ENCODE data around the gene ADAM12. TPM values are rescaled to one million over a fixed set of nuclear protein-coding genes. Genes with fewer than 3 reads are reported as not detected.

Gene ADAM12
- polyA plus RNA-seq, 1 donor from 2014 or later: 0.09 TPM

- Histone ChIP-seq H3K9me2 (ENCODE audit: insufficient read depth, low read length) (no peaks in the 10 kb centered on the region), H3K27ac (ENCODE audit: low read length) (no peak overlapping the region), H3K4me2 (ENCODE audit: low read length) (no peak overlapping the region), H3K9ac (ENCODE audit: low read length) (no peak overlapping the region), H3F3A (ENCODE audit: insufficient read depth, low read length, poor library complexity, severe bottlenecking) (no peaks in the 10 kb centered on the region), H4K20me1 (ENCODE audit: insufficient read depth) (no peaks in the 10 kb centered on the region), H3K36me3 (ENCODE audit: insufficient read depth, low read length) (no peaks in the 10 kb centered on the region), H3K79me2 (replicated peaks; ENCODE audit: insufficient read depth, low read length) (no peaks in the 10 kb centered on the region), H2AFZ (ENCODE audit: low read depth, low read length) (no peak overlapping the region), H3K27me3 (ENCODE audit: insufficient read depth, low read depth, low read length) (no peaks in the 10 kb centered on the region), H3K4me3 (ENCODE audit: low read length) (no peak overlapping the region), H3K9me3 (ENCODE audit: low read length) (no peaks in the 10 kb centered on the region)
- TF ChIP-seq RAD21 (conservative IDR thresholded peaks at IDR 0.05): no peak
Measured at GRCh38 chr10:126070476-126071215, 317.6 kb downstream of the ADAM12 start.

- no peak overlapping the region for H3K4me2 ChIP-seq (ENCODE audit: low read length)
- H3K27ac ChIP-seq (ENCODE audit: low read length): no peak overlapping the region
- H3K4me3 ChIP-seq (ENCODE audit: low read length): no peak overlapping the region
- no peak overlapping the region for H3K9ac ChIP-seq (ENCODE audit: low read length)
- TF ChIP-seq SMC3 (conservative IDR thresholded peaks at IDR 0.05; ENCODE audit: poor library complexity): no peak
- TF ChIP-seq RAD21 (conservative IDR thresholded peaks at IDR 0.05): no peak
- no peak for TF ChIP-seq EZH2 (IDR thresholded peaks at IDR 0.05; ENCODE audit: borderline replicate concordance, insufficient read depth, low read length, poor library complexity, severe bottlenecking)
- no peak for TF ChIP-seq TAF1 (IDR thresholded peaks at IDR 0.05; ENCODE audit: low read depth)
- no peak for TF ChIP-seq POLR2AphosphoS5 (IDR thresholded peaks at IDR 0.05)
- no peak for TF ChIP-seq CTCF (IDR thresholded peaks at IDR 0.05; ENCODE audit: poor library complexity, severe bottlenecking)
- no peak for TF ChIP-seq EP300 (conservative IDR thresholded peaks at IDR 0.05; ENCODE audit: poor library complexity, severe bottlenecking)
- TF ChIP-seq MXI1 (conservative IDR thresholded peaks at IDR 0.05; ENCODE audit: poor library complexity, severe bottlenecking): no peak
- no peaks in the 10 kb centered on the region for H3K36me3 ChIP-seq (ENCODE audit: insufficient read depth, low read length)
- H3K27me3 ChIP-seq (ENCODE audit: insufficient read depth, low read depth, low read length): no peaks in the 10 kb centered on the region
- H2AFZ ChIP-seq (ENCODE audit: low read depth, low read length): no peak overlapping the region
- H3K9me2 ChIP-seq (ENCODE audit: insufficient read depth, low read length): no peaks in the 10 kb centered on the region
- H3K79me2 ChIP-seq (replicated peaks; ENCODE audit: insufficient read depth, low read length): no peaks in the 10 kb centered on the region
- no peaks in the 10 kb centered on the region for H3F3A ChIP-seq (ENCODE audit: insufficient read depth, low read length, poor library complexity, severe bottlenecking)
- H4K20me1 ChIP-seq (ENCODE audit: insufficient read depth): no peaks in the 10 kb centered on the region
- H3K9me3 ChIP-seq (ENCODE audit: low read length): no peaks in the 10 kb centered on the region
Measured at GRCh38 chr10:126068322-126068721, 320.0 kb downstream of the ADAM12 start.

- H3K4me2 ChIP-seq (ENCODE audit: low read length): no peak overlapping the region
- H3K27ac ChIP-seq (ENCODE audit: low read length): no peak overlapping the region
- H3K27me3 ChIP-seq (ENCODE audit: insufficient read depth, low read depth, low read length): no peaks in the 10 kb centered on the region
- H3K79me2 ChIP-seq (replicated peaks; ENCODE audit: insufficient read depth, low read length): no peaks in the 10 kb centered on the region
- H3K36me3 ChIP-seq (ENCODE audit: insufficient read depth, low read length): no peaks in the 10 kb centered on the region
- no peaks in the 10 kb centered on the region for H3K9me2 ChIP-seq (ENCODE audit: insufficient read depth, low read length)
- H3F3A ChIP-seq (ENCODE audit: insufficient read depth, low read length, poor library complexity, severe bottlenecking): no peaks in the 10 kb centered on the region
- H4K20me1 ChIP-seq (ENCODE audit: insufficient read depth): no peaks in the 10 kb centered on the region
- no peaks in the 10 kb centered on the region for H3K9me3 ChIP-seq (ENCODE audit: low read length)
- no peak overlapping the region for H2AFZ ChIP-seq (ENCODE audit: low read depth, low read length)
- TF ChIP-seq POLR2AphosphoS5 (IDR thresholded peaks at IDR 0.05) (no peak), TAF1 (IDR thresholded peaks at IDR 0.05; ENCODE audit: low read depth) (no peak), REST (IDR thresholded peaks at IDR 0.05; ENCODE audit: borderline replicate concordance) (no peak), EZH2 (IDR thresholded peaks at IDR 0.05; ENCODE audit: borderline replicate concordance, insufficient read depth, low read length, poor library complexity, severe bottlenecking) (no peak), MXI1 (conservative IDR thresholded peaks at IDR 0.05; ENCODE audit: poor library complexity, severe bottlenecking) (no peak), EP300 (conservative IDR thresholded peaks at IDR 0.05; ENCODE audit: poor library complexity, severe bottlenecking) (no peak), SMC3 (conservative IDR thresholded peaks at IDR 0.05; ENCODE audit: poor library complexity) (no peak), RAD21 (conservative IDR thresholded peaks at IDR 0.05) (no peak), CTCF (IDR thresholded peaks at IDR 0.05; ENCODE audit: poor library complexity, severe bottlenecking) (no peak)
- H3K9ac ChIP-seq (ENCODE audit: low read length): no peak overlapping the region
- H3K4me3 ChIP-seq (ENCODE audit: low read length): no peak overlapping the region
Measured at GRCh38 chr10:126066456-126066855, 321.8 kb downstream of the ADAM12 start.
